BLaER1 (cell line): ENCODE results near the gene SIAH2.
A peak's percentile ranks its signal among the peaks of the same experiment; 100 is the strongest.

Experiments
- H3K27ac ChIP-seq: shearing (Covaris generic); formaldehyde crosslinking; 2 replicates; pipeline ENCODE4 v1.8.1; 2022
- H3K27me3 ChIP-seq: shearing (Covaris generic); formaldehyde crosslinking; 2 replicates; pipeline ENCODE4 v1.8.1; 2022
- H3K36me3 ChIP-seq: shearing (Covaris generic); formaldehyde crosslinking; 2 replicates; pipeline ENCODE4 v1.8.1; 2022
- H3K4me1 ChIP-seq: shearing (Covaris generic); formaldehyde crosslinking; 2 replicates; pipeline ENCODE4 v1.8.1; 2022
- H3K4me2 ChIP-seq: shearing (Covaris generic); formaldehyde crosslinking; 2 replicates; pipeline ENCODE4 v1.8.1; 2022
- H3K4me3 ChIP-seq: shearing (Covaris generic); formaldehyde crosslinking; 2 replicates; pipeline ENCODE4 v1.8.1; 2022
- H3K9ac ChIP-seq: shearing (Covaris generic); formaldehyde crosslinking; 2 replicates; pipeline ENCODE4 v1.8.1; 2022
- H3K9me3 ChIP-seq: shearing (Covaris generic); formaldehyde crosslinking; 2 replicates; pipeline ENCODE4 v1.8.1; 2022
- H4K20me1 ChIP-seq: shearing (Covaris generic); formaldehyde crosslinking; 2 replicates; pipeline ENCODE4 v1.8.1; 2022
- Cebpa-rat ChIP-seq: shearing (Covaris generic); IDR thresholded peaks from 2 replicates; pipeline ENCODE4 v1.8.1; 2022

The SIAH2 gene

GRCh38 chr3:150775001-150775599 lies 12.1 kb upstream of the SIAH2 start:
- H3K36me3 ChIP-seq = no peaks in the 10 kb centered on the region
- no peak overlapping the region for H3K27ac ChIP-seq
- H3K9ac ChIP-seq = no peak overlapping the region
- peaks cover 13% of the 10 kb centered on the region for H3K9me3 ChIP-seq
- peaks cover 14% of the 10 kb centered on the region for H3K4me1 ChIP-seq
- TF ChIP-seq Cebpa-rat = no peak
- H3K4me2 ChIP-seq = peak overlapping the region; percentile 16
- no peaks in the 10 kb centered on the region for H3K27me3 ChIP-seq
- no peaks in the 10 kb centered on the region for H4K20me1 ChIP-seq
- no peak overlapping the region for H3K4me3 ChIP-seq

DNA sequence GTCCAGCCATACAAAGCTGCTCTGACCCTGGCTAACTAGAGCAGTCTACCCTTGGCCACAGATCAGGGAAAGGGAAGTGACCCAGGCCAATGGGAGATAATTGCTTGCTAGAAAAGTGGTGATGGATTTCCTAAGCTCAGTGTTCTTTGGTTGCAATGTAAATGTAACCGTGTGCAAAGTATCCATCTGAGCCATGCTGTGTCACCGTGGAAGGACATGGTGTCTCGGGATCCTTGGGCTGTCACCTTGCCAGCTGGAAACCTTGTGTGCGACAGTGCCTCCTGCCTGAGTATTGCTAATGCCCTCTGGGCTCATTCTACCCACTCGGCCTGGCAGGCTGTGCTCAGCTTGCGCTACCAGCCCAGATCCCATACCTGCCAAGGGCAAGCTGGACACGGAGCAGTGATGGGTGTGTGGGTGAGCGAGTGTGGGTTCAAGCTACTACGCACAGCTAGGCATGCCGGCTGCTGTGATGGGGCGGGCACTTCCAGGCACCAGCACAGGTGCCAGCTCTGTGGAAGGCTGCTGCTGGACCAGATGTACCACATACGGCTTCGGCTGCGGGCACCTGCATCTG lies 10.7 kb upstream of the SIAH2 start:
- Histone ChIP-seq H3K9me3 (peaks cover 7% of the 10 kb centered on the region), H3K4me2 (peak overlapping the region; percentile 16), H3K27ac (no peak overlapping the region), H4K20me1 (no peaks in the 10 kb centered on the region), H3K27me3 (no peaks in the 10 kb centered on the region), H3K9ac (no peak overlapping the region), H3K4me3 (no peak overlapping the region), H3K36me3 (no peaks in the 10 kb centered on the region), H3K4me1 (peaks cover 14% of the 10 kb centered on the region)
- no peak for TF ChIP-seq Cebpa-rat

DNA sequence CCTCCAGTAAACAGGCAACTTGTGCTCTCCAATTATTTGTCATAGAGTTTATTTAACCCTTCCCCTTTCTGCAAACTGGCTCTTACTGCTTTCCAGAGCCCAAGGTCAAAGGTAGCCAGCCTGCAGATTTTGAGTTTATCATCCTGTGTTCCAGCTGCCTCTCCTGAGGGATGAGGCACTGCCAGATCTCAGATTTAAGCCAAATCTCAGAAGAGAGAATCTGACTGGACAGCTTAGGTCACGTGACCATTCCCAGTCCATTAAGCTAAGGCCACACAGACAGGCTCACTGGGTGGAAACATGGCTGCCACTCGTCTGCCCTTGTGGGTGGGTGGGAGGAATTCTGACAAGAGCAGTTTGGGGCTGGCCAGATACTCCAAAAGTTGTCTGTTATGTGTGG lies 8.6 kb upstream of the SIAH2 start:
- Histone ChIP-seq H3K27ac (no peak overlapping the region), H3K9ac (no peak overlapping the region), H4K20me1 (no peaks in the 10 kb centered on the region), H3K36me3 (no peaks in the 10 kb centered on the region), H3K4me3 (no peak overlapping the region), H3K4me2 (no peak overlapping the region), H3K4me1 (peaks cover 14% of the 10 kb centered on the region), H3K27me3 (no peaks in the 10 kb centered on the region), H3K9me3 (peaks cover 7% of the 10 kb centered on the region)
- TF ChIP-seq Cebpa-rat = no peak

DNA sequence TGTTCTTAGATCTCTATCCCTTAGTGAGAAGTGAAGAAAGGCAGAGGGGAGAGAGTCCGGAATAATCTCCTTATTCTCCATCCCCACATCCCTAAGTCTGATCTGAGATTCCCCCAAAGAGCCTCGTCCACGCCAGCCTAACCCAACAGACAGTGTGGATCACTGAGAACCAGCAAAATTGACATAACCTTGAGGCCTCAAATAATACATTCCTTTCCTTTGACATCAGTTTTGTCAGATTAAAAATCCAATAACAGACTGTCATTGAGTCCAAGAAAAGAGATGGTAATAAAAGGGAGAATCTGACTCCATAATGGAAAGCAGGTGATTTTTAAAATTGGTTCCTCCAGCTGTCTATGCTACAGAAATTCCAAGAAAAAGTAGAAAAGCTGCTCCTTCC lies 7.7 kb upstream of the SIAH2 start:
- H4K20me1 ChIP-seq = no peaks in the 10 kb centered on the region
- H3K4me2 ChIP-seq = no peak overlapping the region
- H3K4me1 ChIP-seq = peaks cover 23% of the 10 kb centered on the region
- H3K27ac ChIP-seq = no peak overlapping the region
- no peak overlapping the region for H3K9ac ChIP-seq
- no peak overlapping the region for H3K4me3 ChIP-seq
- H3K9me3 ChIP-seq = peaks cover 7% of the 10 kb centered on the region
- H3K36me3 ChIP-seq = no peaks in the 10 kb centered on the region
- TF ChIP-seq Cebpa-rat = no peak
- H3K27me3 ChIP-seq = no peaks in the 10 kb centered on the region

- Histone ChIP-seq H3K36me3 (no peaks in the 10 kb centered on the region), H3K9ac (no peak overlapping the region), H3K27me3 (no peaks in the 10 kb centered on the region), H3K4me3 (no peak overlapping the region), H3K9me3 (no peaks in the 10 kb centered on the region), H4K20me1 (peaks cover 10% of the 10 kb centered on the region), H3K27ac (no peak overlapping the region), H3K4me1 (peaks cover 25% of the 10 kb centered on the region), H3K4me2 (no peak overlapping the region)
- no peak for TF ChIP-seq Cebpa-rat
These were observed 3.8 kb upstream of the SIAH2 start for GRCh38 chr3:150766742-150767141.

- Histone ChIP-seq H3K4me3 (no peak overlapping the region), H3K27ac (no peak overlapping the region)
These were observed 3.2 kb upstream of the SIAH2 start for GRCh38 chr3:150765949-150766720.

DNA sequence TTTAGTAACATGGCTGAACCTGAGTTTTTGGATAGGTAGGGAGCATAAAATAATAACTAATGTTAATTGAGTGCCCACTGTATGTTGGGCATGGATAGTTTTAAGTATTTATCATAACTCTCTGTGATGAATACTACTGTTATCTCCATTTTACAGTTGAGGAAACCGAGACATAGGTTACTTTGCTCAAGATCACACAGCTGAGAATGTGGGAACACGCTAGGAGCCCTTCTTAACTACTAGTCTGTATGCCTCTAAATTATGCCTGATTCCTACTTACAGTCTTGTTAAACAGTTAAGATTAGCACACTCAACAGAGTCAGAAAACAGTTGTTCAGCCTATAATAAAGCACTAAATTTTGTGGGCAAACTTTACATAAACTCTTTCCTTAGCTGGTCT lies 2.0 kb upstream of the SIAH2 start:
- H3K4me2 ChIP-seq = peak overlapping the region; percentile 85
- H3K27me3 ChIP-seq = no peaks in the 10 kb centered on the region
- H3K27ac ChIP-seq = no peak overlapping the region
- H3K9me3 ChIP-seq = no peaks in the 10 kb centered on the region
- H4K20me1 ChIP-seq = peaks cover 28% of the 10 kb centered on the region
- no peaks in the 10 kb centered on the region for H3K36me3 ChIP-seq
- no peak for TF ChIP-seq Cebpa-rat
- H3K4me1 ChIP-seq = peaks cover 28% of the 10 kb centered on the region
- no peak overlapping the region for H3K4me3 ChIP-seq
- H3K9ac ChIP-seq = no peak overlapping the region

More at GRCh38 chr3:150765949-150766720, 3.2 kb upstream of the SIAH2 start:
- no peak overlapping the region for H3K9ac ChIP-seq
- peaks cover 16% of the 10 kb centered on the region for H4K20me1 ChIP-seq
- no peaks in the 10 kb centered on the region for H3K36me3 ChIP-seq
- H3K9me3 ChIP-seq = no peaks in the 10 kb centered on the region
- H3K4me1 ChIP-seq = peaks cover 25% of the 10 kb centered on the region
- peak overlapping the region; percentile 4; the same call in 1 of the 2 replicates for H3K4me2 ChIP-seq
- H3K27me3 ChIP-seq = no peaks in the 10 kb centered on the region
- TF ChIP-seq Cebpa-rat = no peak

- no peaks in the 10 kb centered on the region for H3K27me3 ChIP-seq
- H3K9me3 ChIP-seq = no peaks in the 10 kb centered on the region
- peaks cover 32% of the 10 kb centered on the region for H3K4me1 ChIP-seq
- no peak for TF ChIP-seq Cebpa-rat
- peak overlapping the region; percentile 85 for H3K4me2 ChIP-seq
- H3K36me3 ChIP-seq = peaks cover 2% of the 10 kb centered on the region; the same call in 1 of the 2 replicates
- peak overlapping the region; percentile 97; the same call in 1 of the 2 replicates for H3K27ac ChIP-seq
- H4K20me1 ChIP-seq = peaks cover 32% of the 10 kb centered on the region
- H3K9ac ChIP-seq = peak overlapping the region; percentile 97
- H3K4me3 ChIP-seq = peak overlapping the region; percentile 98
These were observed 1.6 kb upstream of the SIAH2 start for GRCh38 chr3:150764566-150764965.

DNA sequence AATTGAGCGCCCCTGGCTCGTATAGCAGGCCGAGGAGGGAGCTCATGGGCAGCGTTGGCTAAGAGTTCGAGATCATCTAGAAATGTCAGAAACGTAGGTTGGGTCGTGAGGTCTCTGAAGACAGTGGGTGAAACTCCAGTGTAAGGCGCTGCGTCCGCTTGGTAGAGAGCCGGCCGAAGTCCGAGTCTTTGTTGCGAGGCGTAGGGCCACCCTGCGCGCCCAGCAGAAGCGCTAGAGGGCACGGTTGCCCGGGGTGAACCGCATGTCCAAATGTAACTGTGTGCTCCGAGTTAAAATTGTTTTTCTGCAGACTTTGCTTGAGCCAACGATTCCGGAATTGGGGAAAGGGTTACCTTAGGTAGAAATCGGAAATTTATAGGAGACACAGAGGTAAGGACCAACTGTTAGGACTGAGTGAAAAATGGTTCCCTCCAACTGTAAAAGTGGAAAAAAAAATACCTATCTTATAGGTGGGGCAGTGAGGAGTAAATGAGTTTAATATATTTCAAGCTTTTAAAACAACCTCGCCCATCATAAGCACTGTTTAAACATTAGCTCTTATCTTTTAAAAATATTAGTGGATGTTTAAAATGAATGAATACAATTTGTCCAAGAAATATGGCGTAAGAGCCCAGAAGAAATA lies 993 bp upstream of the SIAH2 start:
- Histone ChIP-seq H3K9me3 (no peaks in the 10 kb centered on the region), H3K27me3 (no peaks in the 10 kb centered on the region), H3K9ac (peak overlapping the region; percentile 97), H4K20me1 (peaks cover 38% of the 10 kb centered on the region), H3K27ac (peak overlapping the region; percentile 97), H3K4me2 (peak overlapping the region; percentile 85), H3K36me3 (peaks cover 8% of the 10 kb centered on the region), H3K4me3 (peak overlapping the region; percentile 98), H3K4me1 (peaks cover 38% of the 10 kb centered on the region)
- TF ChIP-seq Cebpa-rat = no peak
